KMS-11 (cell line): ENCODE data around the gene CTPS1.

Source experiments
- H2AFZ ChIP-seq: fragments of 200-600 bp; sonication (generic); 2 replicates; pipeline ENCODE4 v1.6.1; 2016; ENCODE audit warnings: antibody characterized with exemption, mixed run types, low read depth
- H3K27ac ChIP-seq: fragments of 200-600 bp; sonication (generic); 2 replicates; pipeline ENCODE4 v1.6.1; 2016; ENCODE audit warnings: mild to moderate bottlenecking, mixed run types
- H3K27me3 ChIP-seq: fragments of 200-600 bp; sonication (generic); 2 replicates; pipeline ENCODE4 v1.6.1; 2017; ENCODE audit warnings: mild to moderate bottlenecking, low read depth, mixed run types, moderate library complexity; ENCODE audit not compliant: insufficient read depth
- H3K36me3 ChIP-seq: fragments of 200-600 bp; sonication (generic); 2 replicates; pipeline ENCODE4 v1.6.1; 2017; ENCODE audit warnings: mild to moderate bottlenecking, mixed run types; ENCODE audit not compliant: insufficient read depth
- H3K4me1 ChIP-seq: fragments of 200-600 bp; sonication (generic); 2 replicates; pipeline ENCODE4 v1.6.1; 2016; ENCODE audit warnings: mild to moderate bottlenecking, low read depth, mixed run types; ENCODE audit not compliant: poor library complexity, severe bottlenecking
- H3K4me2 ChIP-seq: fragments of 200-600 bp; sonication (generic); 2 replicates; pipeline ENCODE4 v1.7.0; 2016; ENCODE audit warnings: mild to moderate bottlenecking, mixed run types
- H3K4me3 ChIP-seq: fragments of 200-600 bp; sonication (generic); IDR thresholded peaks from 2 replicates; pipeline ENCODE4 v1.6.1; 2017; ENCODE audit warnings: low read depth, low read length, mixed read lengths; ENCODE audit not compliant: insufficient read depth
- H3K79me2 ChIP-seq: fragments of 200-600 bp; sonication (generic); 2 replicates; pipeline ENCODE4 v1.6.1; 2016; ENCODE audit warnings: low read depth, mixed run types; ENCODE audit not compliant: insufficient read depth
- H3K9ac ChIP-seq: fragments of 200-600 bp; sonication (generic); 2 replicates; pipeline ENCODE4 v1.6.1; 2016; ENCODE audit warnings: mild to moderate bottlenecking, mixed run types
- H4K20me1 ChIP-seq: fragments of 200-600 bp; sonication (generic); 2 replicates; pipeline ENCODE4 v1.6.1; 2016; ENCODE audit warnings: mild to moderate bottlenecking, mixed run types; ENCODE audit not compliant: insufficient read depth
- TF ChIP-seq, protein P1 (sequence below): fragments of 200-600 bp; sonication (generic); conservative IDR thresholded peaks from 2 replicates; pipeline ENCODE4 v1.6.1; 2017; ENCODE audit warnings: low read depth, mild to moderate bottlenecking, antibody characterized with exemption, low read length, moderate library complexity, mixed read lengths

The CTPS1 gene

GRCh38 chr1:41003640-41004220 is 24.2 kb downstream of the CTPS1 start:
- H3K36me3 ChIP-seq, result peaks cover 29% of the 10 kb centered on the region; the same call in 1 of the 2 replicates
- H3K4me3 ChIP-seq, result no peak overlapping the region
- H3K27me3 ChIP-seq, result no peaks in the 10 kb centered on the region
- H3K79me2 ChIP-seq, result peaks cover 24% of the 10 kb centered on the region
- peak overlapping the region; percentile 39 for H3K4me2 ChIP-seq
- TF ChIP-seq, protein P1, sequence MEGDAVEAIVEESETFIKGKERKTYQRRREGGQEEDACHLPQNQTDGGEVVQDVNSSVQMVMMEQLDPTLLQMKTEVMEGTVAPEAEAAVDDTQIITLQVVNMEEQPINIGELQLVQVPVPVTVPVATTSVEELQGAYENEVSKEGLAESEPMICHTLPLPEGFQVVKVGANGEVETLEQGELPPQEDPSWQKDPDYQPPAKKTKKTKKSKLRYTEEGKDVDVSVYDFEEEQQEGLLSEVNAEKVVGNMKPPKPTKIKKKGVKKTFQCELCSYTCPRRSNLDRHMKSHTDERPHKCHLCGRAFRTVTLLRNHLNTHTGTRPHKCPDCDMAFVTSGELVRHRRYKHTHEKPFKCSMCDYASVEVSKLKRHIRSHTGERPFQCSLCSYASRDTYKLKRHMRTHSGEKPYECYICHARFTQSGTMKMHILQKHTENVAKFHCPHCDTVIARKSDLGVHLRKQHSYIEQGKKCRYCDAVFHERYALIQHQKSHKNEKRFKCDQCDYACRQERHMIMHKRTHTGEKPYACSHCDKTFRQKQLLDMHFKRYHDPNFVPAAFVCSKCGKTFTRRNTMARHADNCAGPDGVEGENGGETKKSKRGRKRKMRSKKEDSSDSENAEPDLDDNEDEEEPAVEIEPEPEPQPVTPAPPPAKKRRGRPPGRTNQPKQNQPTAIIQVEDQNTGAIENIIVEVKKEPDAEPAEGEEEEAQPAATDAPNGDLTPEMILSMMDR, result peak; percentile 66
- H3K27ac ChIP-seq, result peak overlapping the region; percentile 71
- H3K4me1 ChIP-seq, result peaks cover 58% of the 10 kb centered on the region
- no peak overlapping the region for H3K9ac ChIP-seq
- H4K20me1 ChIP-seq, result 0 out of 2 replicates have a peak, but pooled peaks cover 12% of the 10 kb centered on the region
- H2AFZ ChIP-seq, result no peak overlapping the region

GRCh38 chr1:41005876-41006275 is 26.4 kb downstream of the CTPS1 start:
- Histone ChIP-seq H3K4me3 (no peak overlapping the region), H3K9ac (no peak overlapping the region), H3K4me1 (peaks cover 37% of the 10 kb centered on the region), H3K36me3 (peaks cover 35% of the 10 kb centered on the region; the same call in 1 of the 2 replicates), H3K4me2 (no peak overlapping the region), H3K27me3 (no peaks in the 10 kb centered on the region), H3K79me2 (peaks cover 11% of the 10 kb centered on the region), H4K20me1 (0 out of 2 replicates have a peak, but pooled peaks cover 12% of the 10 kb centered on the region), H3K27ac (no peak overlapping the region), H2AFZ (no peak overlapping the region)
- TF ChIP-seq, protein P1, result no peak

GRCh38 chr1:41006942-41007865 is 27.7 kb downstream of the CTPS1 start:
- no peak overlapping the region for H3K4me2 ChIP-seq
- no peak overlapping the region for H3K27ac ChIP-seq
- peaks cover 24% of the 10 kb centered on the region for H3K4me1 ChIP-seq

DNA sequence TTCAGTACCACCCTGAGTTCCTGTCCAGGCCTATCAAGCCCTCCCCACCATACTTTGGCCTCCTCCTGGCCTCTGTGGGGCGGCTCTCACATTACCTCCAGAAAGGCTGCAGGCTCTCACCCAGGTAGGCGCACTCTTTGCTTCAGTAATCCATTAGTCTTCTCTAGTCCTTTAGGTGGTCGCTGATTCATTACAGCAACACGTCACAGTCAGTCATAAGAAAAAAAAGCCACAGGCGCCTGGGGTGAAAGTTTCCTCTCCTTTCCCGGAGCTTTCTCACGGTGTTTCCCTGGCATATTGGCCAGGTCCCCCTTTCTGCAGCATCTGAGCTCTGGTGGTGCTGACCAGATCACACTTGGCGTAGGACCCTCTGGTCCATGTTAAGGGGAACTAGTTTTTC is 30.0 kb downstream of the CTPS1 start:
- Histone ChIP-seq H2AFZ (no peak overlapping the region), H3K79me2 (peaks cover 9% of the 10 kb centered on the region)

More at GRCh38 chr1:41006942-41007865, 27.7 kb downstream of the CTPS1 start:
- Histone ChIP-seq H3K36me3 (peaks cover 34% of the 10 kb centered on the region; the same call in 1 of the 2 replicates), H3K4me3 (no peak overlapping the region), H3K9ac (no peak overlapping the region), H4K20me1 (0 out of 2 replicates have a peak, but pooled peaks cover 6% of the 10 kb centered on the region), H3K27me3 (no peaks in the 10 kb centered on the region), H3K79me2 (peaks cover 11% of the 10 kb centered on the region), H2AFZ (no peak overlapping the region)
- TF ChIP-seq, protein P1, result no peak

More for the DNA sequence above, 30.0 kb downstream of the CTPS1 start:
- H3K27ac ChIP-seq, result no peak overlapping the region
- no peaks in the 10 kb centered on the region for H3K27me3 ChIP-seq
- no peak overlapping the region for H3K4me2 ChIP-seq
- 0 out of 2 replicates have a peak, but pooled peaks cover under 1% of the 10 kb centered on the region for H4K20me1 ChIP-seq
- no peak overlapping the region for H3K4me3 ChIP-seq
- TF ChIP-seq, protein P1, result no peak
- peaks cover 29% of the 10 kb centered on the region; the same call in 1 of the 2 replicates for H3K36me3 ChIP-seq
- no peak overlapping the region for H3K9ac ChIP-seq
- peaks cover 1% of the 10 kb centered on the region for H3K4me1 ChIP-seq
